Progenitor cell of endocrine pancreas (in vitro differentiated cells): ENCODE results near the gene BAG2. TPM values are rescaled to one million over a fixed set of nuclear protein-coding genes. Genes with fewer than 3 reads are reported as not detected.

ENCODE experiments used
- DNase-seq: peaks from one replicate; pipeline ENCODE4 v3.0.0; 2021; ENCODE audit warnings: low spot score; ENCODE audit not compliant: unreplicated experiment
- H3K27ac Mint-ChIP-seq: 2 replicates; pipeline ENCODE4 v1.8.0; 2021; ENCODE audit warnings: mild to moderate bottlenecking, moderate library complexity, mixed read lengths
- H3K27me3 Mint-ChIP-seq: 2 replicates; pipeline ENCODE4 v1.8.0; 2021; ENCODE audit warnings: mixed read lengths
- H3K36me3 Mint-ChIP-seq: 2 replicates; pipeline ENCODE4 v1.8.0; 2022; ENCODE audit warnings: mixed read lengths; ENCODE audit not compliant: insufficient read depth
- H3K4me1 Mint-ChIP-seq: 2 replicates; pipeline ENCODE4 v1.8.0; 2021; ENCODE audit warnings: low read depth, mixed read lengths
- H3K4me3 Mint-ChIP-seq: 2 replicates; pipeline ENCODE4 v1.8.0; 2021; ENCODE audit warnings: low read depth, mild to moderate bottlenecking, moderate library complexity, mixed read lengths
- H3K9me3 Mint-ChIP-seq: 2 replicates; pipeline ENCODE4 v1.8.0; 2021; ENCODE audit warnings: low read depth, mixed read lengths
- CTCF ChIP-seq: fragments of 200-600 bp; sonication (generic); IDR thresholded peaks from one replicate; pipeline ENCODE4 v1.5.0; 2021; ENCODE audit warnings: antibody characterized with exemption, mild to moderate bottlenecking; ENCODE audit not compliant: unreplicated experiment
- total RNA-seq: library from RNA; stranded (reverse); gene quantifications from 2 replicates; pipeline ENCODE4 v1.2.1, GENCODE V29; 2021

The BAG2 gene
- total RNA-seq, 1 donor from 2014 or later, result 4.8 TPM

GRCh38 chr6:57134954-57135353 is 37.2 kb upstream of the BAG2 start:
- Mint-ChIP-seq H3K4me1 (no peaks in the 10 kb centered on the region), H3K27me3 (no peaks in the 10 kb centered on the region), H3K36me3 (peaks cover 19% of the 10 kb centered on the region), H3K9me3 (no peaks in the 10 kb centered on the region), H3K27ac (no peak overlapping the region), H3K4me3 (no peak overlapping the region)
- no peak for DNase-seq
- TF ChIP-seq CTCF, result no peak

GRCh38 chr6:57135885-57136284 is 36.2 kb upstream of the BAG2 start:
- DNase-seq, result no peak
- Mint-ChIP-seq H3K27me3 (no peaks in the 10 kb centered on the region), H3K4me3 (no peak overlapping the region), H3K27ac (no peak overlapping the region), H3K4me1 (no peaks in the 10 kb centered on the region), H3K9me3 (no peaks in the 10 kb centered on the region), H3K36me3 (peaks cover 19% of the 10 kb centered on the region)
- TF ChIP-seq CTCF, result no peak

- Mint-ChIP-seq H3K9me3 (peaks cover 4% of the 10 kb centered on the region), H3K4me1 (peaks cover 2% of the 10 kb centered on the region), H3K36me3 (peaks cover 27% of the 10 kb centered on the region), H3K27ac (no peak overlapping the region), H3K27me3 (no peaks in the 10 kb centered on the region), H3K4me3 (no peak overlapping the region)
- TF ChIP-seq CTCF, result no peak
- DNase-seq, result no peak
Observed at GRCh38 chr6:57137350-57137749, 34.8 kb upstream of the BAG2 start.

GRCh38 chr6:57138026-57138425 is 34.1 kb upstream of the BAG2 start:
- H3K27me3 Mint-ChIP-seq, result no peaks in the 10 kb centered on the region
- peaks cover 6% of the 10 kb centered on the region for H3K9me3 Mint-ChIP-seq
- no peak for DNase-seq
- H3K27ac Mint-ChIP-seq, result no peak overlapping the region
- TF ChIP-seq CTCF, result no peak
- H3K4me3 Mint-ChIP-seq, result no peak overlapping the region
- H3K36me3 Mint-ChIP-seq, result peaks cover 32% of the 10 kb centered on the region
- H3K4me1 Mint-ChIP-seq, result peaks cover 2% of the 10 kb centered on the region

GRCh38 chr6:57141451-57142177 is 30.5 kb upstream of the BAG2 start:
- Mint-ChIP-seq H3K4me3 (no peak overlapping the region), H3K36me3 (peaks cover 34% of the 10 kb centered on the region), H3K27ac (no peak overlapping the region), H3K4me1 (peaks cover 4% of the 10 kb centered on the region), H3K27me3 (no peaks in the 10 kb centered on the region), H3K9me3 (peaks cover 6% of the 10 kb centered on the region)
- no peak for DNase-seq
- TF ChIP-seq CTCF, result no peak
